Fibroblast of the aortic adventitia (primary cell): Measurements from ENCODE around the gene CLEC16A. TPM values are rescaled to one million over a fixed set of nuclear protein-coding genes. Genes with fewer than 3 reads are reported as not detected.

Source experiments
- DNase-seq: peaks from one replicate; pipeline ENCODE4 v3.0.0-alpha.2; 2010; ENCODE audit warnings: low read depth
- H3K4me3 ChIP-seq: 2 replicates; pipeline ENCODE4 v1.5.1; 2011; ENCODE audit warnings: low read depth, mild to moderate bottlenecking, control low read depth, low read length, moderate library complexity
- total RNA-seq: library from RNA; depleted of rRNA; stranded (reverse); fragments of >200 nt; gene quantifications from 2 replicates; pipeline ENCODE4 v1.2.3, GENCODE V29; 2012; ENCODE audit warnings: low replicate concordance
- TF ChIP-seq, protein P1 (sequence below): IDR thresholded peaks from 2 replicates; pipeline ENCODE4 v1.5.1; 2011; ENCODE audit warnings: mild to moderate bottlenecking, low read length, control low read depth, inconsistent platforms; ENCODE audit not compliant: insufficient read depth

CLEC16A gene
- total RNA-seq, 1 donor, result 16.3 TPM

DNA sequence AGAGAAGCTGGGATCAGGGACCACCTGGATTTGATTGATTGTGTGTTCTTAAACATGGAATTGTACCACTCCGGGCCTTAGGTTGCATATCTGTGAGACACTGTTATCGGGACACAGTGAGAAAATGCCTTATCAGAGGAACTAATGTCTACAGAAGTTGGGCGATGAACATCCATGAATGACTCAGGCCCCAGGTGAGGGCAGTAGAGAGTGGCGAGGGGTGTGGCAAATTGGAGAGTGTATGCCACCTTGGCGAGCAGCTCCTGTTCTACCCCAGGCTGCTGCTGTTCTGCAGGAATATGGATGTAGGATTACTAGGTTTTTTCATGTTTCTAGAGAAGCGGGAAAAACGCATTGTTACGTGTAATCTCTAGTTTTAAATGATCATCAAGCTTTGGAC is 38.8 kb downstream of the CLEC16A start:
- no peak overlapping the region for H3K4me3 ChIP-seq
- DNase-seq, result no peak
- TF ChIP-seq, protein P1, sequence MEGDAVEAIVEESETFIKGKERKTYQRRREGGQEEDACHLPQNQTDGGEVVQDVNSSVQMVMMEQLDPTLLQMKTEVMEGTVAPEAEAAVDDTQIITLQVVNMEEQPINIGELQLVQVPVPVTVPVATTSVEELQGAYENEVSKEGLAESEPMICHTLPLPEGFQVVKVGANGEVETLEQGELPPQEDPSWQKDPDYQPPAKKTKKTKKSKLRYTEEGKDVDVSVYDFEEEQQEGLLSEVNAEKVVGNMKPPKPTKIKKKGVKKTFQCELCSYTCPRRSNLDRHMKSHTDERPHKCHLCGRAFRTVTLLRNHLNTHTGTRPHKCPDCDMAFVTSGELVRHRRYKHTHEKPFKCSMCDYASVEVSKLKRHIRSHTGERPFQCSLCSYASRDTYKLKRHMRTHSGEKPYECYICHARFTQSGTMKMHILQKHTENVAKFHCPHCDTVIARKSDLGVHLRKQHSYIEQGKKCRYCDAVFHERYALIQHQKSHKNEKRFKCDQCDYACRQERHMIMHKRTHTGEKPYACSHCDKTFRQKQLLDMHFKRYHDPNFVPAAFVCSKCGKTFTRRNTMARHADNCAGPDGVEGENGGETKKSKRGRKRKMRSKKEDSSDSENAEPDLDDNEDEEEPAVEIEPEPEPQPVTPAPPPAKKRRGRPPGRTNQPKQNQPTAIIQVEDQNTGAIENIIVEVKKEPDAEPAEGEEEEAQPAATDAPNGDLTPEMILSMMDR, result no peak

DNA sequence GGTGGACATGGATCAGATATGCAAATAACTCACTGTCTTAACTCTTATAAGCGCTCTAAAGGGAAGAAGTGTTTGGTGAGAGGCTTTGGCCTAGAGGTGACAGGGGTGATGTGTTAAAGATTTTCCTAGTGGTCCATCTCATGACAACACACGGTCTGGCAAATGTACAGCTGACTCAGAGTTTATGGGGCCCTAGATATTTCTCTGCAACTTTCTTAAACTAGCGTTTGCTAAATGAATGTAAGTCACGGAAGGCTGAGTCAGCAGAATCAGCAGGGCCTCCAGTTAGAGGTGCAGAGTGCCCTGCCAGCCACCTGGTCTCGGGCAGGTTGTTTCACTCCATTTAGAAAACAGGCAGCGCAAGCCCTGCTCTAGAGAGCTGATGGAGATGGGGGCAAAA is 40.1 kb downstream of the CLEC16A start:
- no peak overlapping the region for H3K4me3 ChIP-seq
- TF ChIP-seq, protein P1, result no peak
- DNase-seq, result peak; percentile 59

DNA sequence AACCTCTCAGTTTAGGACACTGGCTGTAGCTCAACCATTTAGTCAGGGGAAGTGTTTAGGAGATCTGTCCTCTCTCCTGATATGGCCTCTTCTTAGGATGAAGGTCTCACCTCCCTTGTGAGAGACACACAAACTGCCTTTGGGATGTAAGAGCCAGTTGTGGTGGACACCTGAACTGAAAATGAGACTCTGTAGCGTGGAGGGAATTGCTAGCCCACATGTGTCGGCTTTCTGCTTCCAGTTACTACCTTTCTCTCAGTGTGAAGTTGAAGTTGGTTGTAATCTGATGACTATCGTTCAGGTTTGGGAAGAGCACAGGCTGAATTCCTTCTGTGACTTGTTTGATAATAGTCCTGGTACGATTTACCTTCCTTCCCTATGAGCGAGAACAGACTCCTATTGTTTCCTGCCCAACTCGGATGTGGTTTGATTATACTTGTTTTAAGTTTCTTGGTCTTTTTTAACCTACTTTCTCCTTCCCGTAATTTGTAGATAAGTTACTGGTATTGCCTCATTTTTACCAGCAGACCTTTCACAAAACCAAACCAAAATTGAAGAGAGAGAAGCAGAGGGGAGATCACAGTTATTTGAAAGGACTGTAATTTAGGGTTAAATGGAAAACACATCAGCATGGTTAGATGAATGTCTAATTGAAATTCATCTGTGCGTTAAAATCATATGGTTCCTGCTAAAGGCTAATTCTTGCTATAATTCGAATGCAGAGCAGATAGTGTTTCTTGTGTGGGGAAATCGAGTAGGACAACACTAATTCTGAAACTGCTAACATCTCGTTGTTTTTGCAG is 43.2 kb downstream of the CLEC16A start:
- no peak for DNase-seq
- H3K4me3 ChIP-seq, result no peak overlapping the region
- TF ChIP-seq, protein P1, result no peak

DNA sequence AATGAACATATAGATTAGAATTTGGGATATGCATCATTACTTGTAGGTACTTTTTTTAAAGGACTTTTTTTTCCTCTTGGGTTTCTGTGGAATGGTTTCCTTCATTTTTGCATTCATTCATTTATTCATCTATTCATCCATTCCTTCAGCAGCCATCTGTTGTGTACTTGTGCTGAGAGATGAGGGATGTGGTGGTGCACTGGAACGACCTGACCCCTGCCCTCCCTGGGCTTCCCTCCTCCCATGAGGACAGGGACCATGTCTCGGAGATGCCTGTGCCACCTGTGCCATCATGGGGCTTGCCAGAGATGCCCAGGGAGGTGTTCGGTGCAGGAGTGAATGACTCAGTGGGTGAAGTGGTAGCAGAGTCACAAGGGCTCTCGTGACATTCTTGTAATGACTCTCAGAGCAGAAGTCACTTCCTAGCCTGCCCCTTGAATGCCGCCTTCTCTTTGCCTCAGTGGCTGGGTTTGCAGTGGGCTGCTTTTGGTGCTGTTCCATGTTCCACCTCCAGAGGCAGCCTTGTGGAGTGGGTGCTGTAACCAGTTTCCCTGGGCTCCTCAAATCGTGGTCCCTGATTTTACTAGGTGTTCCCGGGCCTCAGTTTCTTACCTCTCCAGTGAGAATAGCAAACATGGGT is 43.9 kb downstream of the CLEC16A start:
- no peak for DNase-seq
- H3K4me3 ChIP-seq, result no peak overlapping the region
- TF ChIP-seq, protein P1, result peak; percentile 42

DNA sequence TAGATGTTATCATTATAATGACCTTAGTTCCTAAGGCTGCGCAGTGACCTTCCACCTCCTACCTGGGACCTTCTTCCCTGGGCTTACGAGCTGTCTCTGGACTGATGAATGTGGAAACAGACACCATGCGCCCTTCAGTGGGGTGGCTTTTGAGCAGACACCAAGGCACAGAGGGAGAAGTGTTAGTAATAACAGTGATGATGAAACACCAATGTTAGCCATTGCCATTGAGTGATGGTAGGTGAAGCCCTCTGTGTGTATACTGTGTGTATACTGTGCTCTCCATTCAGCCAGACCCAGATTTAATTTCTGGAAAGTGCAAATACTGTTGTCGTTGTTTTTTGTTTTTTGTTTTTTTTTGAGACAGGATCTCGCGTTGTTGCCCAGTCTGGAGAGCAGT is 44.5 kb downstream of the CLEC16A start:
- DNase-seq, result no peak
- H3K4me3 ChIP-seq, result no peak overlapping the region
- TF ChIP-seq, protein P1, result no peak

DNA sequence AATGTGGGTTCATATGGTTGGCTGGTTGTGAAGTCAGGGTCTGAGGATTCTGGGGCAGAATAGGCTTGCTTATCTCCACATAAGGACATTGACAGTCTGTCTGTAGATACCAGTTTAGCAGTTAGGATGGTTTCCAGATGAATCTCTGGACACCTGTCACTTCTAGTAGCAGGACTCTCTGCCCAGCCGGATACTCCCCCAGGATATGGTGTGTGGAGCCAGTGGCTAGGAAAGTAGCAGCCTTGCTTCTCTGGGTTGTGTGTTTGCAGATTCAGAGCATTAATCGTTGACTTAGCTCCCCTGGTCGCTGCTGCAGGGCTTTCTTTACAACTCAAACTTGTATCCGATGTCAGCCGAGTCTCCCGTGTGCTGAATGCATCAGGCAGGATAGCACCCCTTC is 45.2 kb downstream of the CLEC16A start:
- no peak for DNase-seq
- no peak overlapping the region for H3K4me3 ChIP-seq
- TF ChIP-seq, protein P1, result no peak
